ENCODE measurements around the gene NTNG1. TPM values are rescaled to one million over a fixed set of nuclear protein-coding genes. Genes with fewer than 3 reads are reported as not detected.

The NTNG1 gene
- total RNA-seq, 6 experiments from 2014 or later: not detected

- DNase-seq (peak in 1 of 3 donors; percentile 18), ATAC-seq (peak; percentile 33 to 59 (median 44))
- intact Hi-C loops (cut with DNase I): no loop called here
- Histone ChIP-seq H3K4me3 (peak overlapping the region; percentile 20 to 41 (median 30)), H3K27me3 (peaks cover 0 to 24% of the 10 kb centered on the region in 2 donors), H3K36me3 (no peaks in the 10 kb centered on the region), H3K4me1 (peaks cover 0 to 21% (median 4%) of the 10 kb centered on the region in 4 donors), H3K9me3 (no peaks in the 10 kb centered on the region), H3K27ac (no peak overlapping the region)
- TF ChIP-seq CTCF (IDR thresholded peaks at IDR 0.05) (no peak), POLR2A (IDR thresholded peaks at IDR 0.05) (no peak)
- 0% methylated on average over 7 of the region's 41 CpGs for WGBS (ENCODE audit: insufficient coverage, low coverage, low lambda C conversion rate, missing lambda C conversion rate)
Measured at GRCh38 chr1:107141491-107142126, 770 bp downstream of the NTNG1 start.

GRCh38 chr1:107142140-107142542 is 1.3 kb downstream of the NTNG1 start:
- H3K4me3 ChIP-seq: peak overlapping the region in 1 of 3 donors; percentile 41
- 1% methylated on average over 5 of the region's 5 CpGs for WGBS (ENCODE audit: insufficient coverage, low coverage, low lambda C conversion rate, missing lambda C conversion rate)
- H3K27ac ChIP-seq: no peak overlapping the region
- DNase-seq (no peak), ATAC-seq (peak; percentile 16 to 66 (median 58))
- TF ChIP-seq CTCF (IDR thresholded peaks at IDR 0.05) (peak; percentile 41 to 73 (median 68)), POLR2A (IDR thresholded peaks at IDR 0.05) (no peak)
- H3K27me3 ChIP-seq: peaks cover 0 to 26% of the 10 kb centered on the region in 2 donors
- H3K4me1 ChIP-seq: peaks cover 0 to 21% (median 4%) of the 10 kb centered on the region in 4 donors
- intact Hi-C loops (cut with DNase I): no loop called here
- no peaks in the 10 kb centered on the region for H3K36me3 ChIP-seq
- H3K9me3 ChIP-seq: no peaks in the 10 kb centered on the region

- no peak for TF ChIP-seq POLR2A (IDR thresholded peaks at IDR 0.05)
- Histone ChIP-seq H3K4me1 (peaks cover 0 to 26% (median 4%) of the 10 kb centered on the region in 4 donors), H3K9me3 (no peaks in the 10 kb centered on the region), H3K4me3 (no peak overlapping the region), H3K27me3 (peaks cover 0 to 26% of the 10 kb centered on the region in 2 donors), H3K27ac (no peak overlapping the region), H3K36me3 (no peaks in the 10 kb centered on the region)
- WGBS (ENCODE audit: insufficient coverage, low coverage, low lambda C conversion rate, missing lambda C conversion rate): 42% methylated on average over 2 of the region's 2 CpGs
- no peak for ATAC-seq
- intact Hi-C loops (cut with DNase I): no loop called here
- no peak for DNase-seq
Measured at GRCh38 chr1:107142666-107143065, 1.8 kb downstream of the NTNG1 start.

GRCh38 chr1:107145637-107146036 is 4.8 kb downstream of the NTNG1 start:
- WGBS (ENCODE audit: insufficient coverage, low coverage, low lambda C conversion rate, missing lambda C conversion rate): 38% methylated on average over 3 of the region's 3 CpGs
- no peak for DNase-seq

More at GRCh38 chr1:107145637-107146036, 4.8 kb downstream of the NTNG1 start:
- peaks cover 0 to 18% (median under 1%) of the 10 kb centered on the region in 4 donors for H3K4me1 ChIP-seq
- no peaks in the 10 kb centered on the region for H3K9me3 ChIP-seq
- no peak overlapping the region for H3K27ac ChIP-seq
- TF ChIP-seq CTCF (IDR thresholded peaks at IDR 0.05) (no peak), POLR2A (IDR thresholded peaks at IDR 0.05) (no peak)
- intact Hi-C loops (cut with DNase I): no loop called here
- no peak overlapping the region for H3K4me3 ChIP-seq
- H3K27me3 ChIP-seq: peaks cover 0 to 20% of the 10 kb centered on the region in 2 donors
- no peaks in the 10 kb centered on the region for H3K36me3 ChIP-seq
- no peak for ATAC-seq

Measured in right lobe of liver (tissue), 6 donors.